HG02623 (cell line): ENCODE data around the gene TXN2.
A peak's percentile ranks its signal among the peaks of the same experiment; 100 is the strongest.
"Not testable (repeated sequence)": the region's sequence is repeated elsewhere in the genome, so short reads cannot be mapped to it uniquely, and the experiment has no call there.

Experiments used
- ATAC-seq: cut with Tn5 transposase; IDR thresholded peaks from one replicate; pipeline ENCODE4 v1.9.1; 2021; ENCODE audit warnings: moderate library complexity; ENCODE audit not compliant: unreplicated experiment

The TXN2 gene

DNA sequence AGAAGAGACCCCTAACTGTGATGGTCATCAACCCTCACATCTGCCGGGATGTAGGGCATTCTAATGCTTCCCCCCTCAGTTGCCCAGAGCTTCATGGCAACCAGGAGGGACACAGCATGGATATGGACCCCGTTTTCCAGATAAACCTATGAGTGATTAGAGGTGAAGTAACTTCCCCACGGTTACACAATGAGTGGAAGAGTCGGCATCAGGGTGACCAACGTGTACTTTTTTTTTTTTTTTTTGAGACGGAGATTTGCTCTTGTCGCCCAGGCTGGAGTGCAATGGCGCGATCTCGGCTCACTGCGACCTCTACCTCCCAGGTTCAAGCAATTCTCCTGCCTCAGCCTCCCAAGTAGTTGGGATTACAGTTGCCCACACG is 25.0 kb downstream of the TXN2 start:
- no peak for ATAC-seq

- no peak for ATAC-seq
Measured at GRCh38 chr22:36455571-36456463, 25.6 kb downstream of the TXN2 start.

GRCh38 chr22:36454916-36455570 is 26.4 kb downstream of the TXN2 start:
- ATAC-seq = peak; percentile 61

DNA sequence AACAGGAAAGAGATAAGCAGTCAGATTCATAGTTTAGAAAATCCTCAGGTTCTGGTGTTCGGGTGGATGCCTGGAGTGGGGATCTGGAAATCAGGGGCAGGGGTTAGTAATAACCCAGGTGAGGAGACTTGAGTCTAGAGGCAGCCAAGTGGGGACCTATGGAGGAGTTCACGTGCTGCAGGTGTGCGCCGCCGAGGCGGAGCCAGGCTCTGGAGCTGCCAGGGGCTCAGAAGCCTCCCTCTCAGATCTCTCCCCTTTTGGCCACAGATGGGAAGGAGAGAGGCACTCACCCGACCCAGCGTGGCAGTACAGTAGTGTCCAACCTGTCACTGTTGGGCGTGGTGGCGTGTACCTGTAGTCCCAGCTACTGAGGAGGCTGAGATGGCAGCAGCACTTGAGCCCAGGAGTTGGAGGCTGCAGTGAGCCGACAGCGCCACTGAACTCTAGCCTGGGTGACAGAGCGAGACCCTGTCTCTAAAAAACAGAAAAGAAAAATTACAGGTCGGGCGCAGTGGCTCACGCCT is 27.5 kb downstream of the TXN2 start:
- ATAC-seq = no peak

DNA sequence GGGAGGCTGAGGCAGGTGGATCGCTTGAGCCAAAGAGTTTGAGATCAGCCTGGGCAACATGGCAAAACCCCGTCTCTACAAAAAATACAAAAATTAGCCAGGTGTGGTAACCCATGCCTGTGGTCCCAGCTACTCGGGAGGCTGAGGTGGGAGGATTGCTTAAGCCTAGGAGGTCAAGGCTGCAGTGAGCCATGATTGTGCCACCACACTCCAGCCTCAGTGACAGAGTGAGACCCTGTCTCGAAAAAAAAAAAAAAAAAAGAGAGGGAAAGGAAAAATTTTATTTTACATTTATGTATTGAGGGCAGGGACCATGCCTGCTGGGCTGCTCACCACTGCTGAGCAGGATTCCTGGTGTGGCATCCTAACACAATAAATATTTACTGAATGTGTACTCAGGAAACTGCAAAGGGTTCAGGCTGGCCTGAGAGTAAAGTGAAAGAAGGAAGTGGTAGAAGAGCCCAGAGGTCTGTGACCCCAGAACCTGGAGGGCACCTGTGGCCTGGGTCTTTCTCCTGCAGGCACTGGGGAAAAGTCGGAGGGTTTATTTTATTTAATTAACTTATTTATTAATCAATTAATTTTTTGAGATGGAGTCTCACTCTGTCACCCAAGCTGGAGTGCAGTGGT is 28.3 kb downstream of the TXN2 start:
- not testable (repeated sequence) for ATAC-seq

DNA sequence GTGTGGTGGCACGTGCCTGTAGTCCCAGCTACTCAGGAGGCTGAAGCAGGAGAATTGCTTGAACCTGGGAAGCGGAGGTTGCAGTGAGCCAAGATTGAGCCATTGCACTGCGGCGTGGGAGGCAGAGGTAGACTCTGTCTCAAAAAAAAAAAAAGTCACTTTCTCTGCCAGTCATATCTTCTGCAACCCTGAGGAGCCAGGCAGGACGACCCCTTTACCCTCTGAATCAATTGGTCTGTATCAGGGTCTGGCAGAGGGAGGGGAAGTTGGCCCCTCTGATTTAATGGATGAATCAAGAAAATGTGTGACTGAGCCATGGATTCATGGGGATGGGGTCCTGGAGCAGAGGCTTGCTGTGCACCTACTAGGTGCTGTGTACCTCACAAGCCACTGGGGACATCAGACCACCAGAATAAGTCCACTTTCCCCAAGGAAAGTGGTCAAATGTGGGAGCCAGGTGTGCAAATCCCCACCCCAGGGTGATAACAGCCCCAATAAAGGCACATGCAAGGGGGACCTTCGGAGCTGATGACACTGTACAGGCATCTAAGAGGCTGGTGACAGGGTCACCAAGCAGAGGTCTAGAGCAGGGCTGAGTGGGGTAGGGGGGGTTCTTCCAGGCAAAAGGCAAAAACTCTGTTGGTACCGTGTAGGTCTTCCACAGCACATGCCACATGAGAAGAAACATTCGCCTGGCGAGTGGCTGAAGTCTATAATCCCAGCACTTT is 29.0 kb downstream of the TXN2 start:
- no peak for ATAC-seq

DNA sequence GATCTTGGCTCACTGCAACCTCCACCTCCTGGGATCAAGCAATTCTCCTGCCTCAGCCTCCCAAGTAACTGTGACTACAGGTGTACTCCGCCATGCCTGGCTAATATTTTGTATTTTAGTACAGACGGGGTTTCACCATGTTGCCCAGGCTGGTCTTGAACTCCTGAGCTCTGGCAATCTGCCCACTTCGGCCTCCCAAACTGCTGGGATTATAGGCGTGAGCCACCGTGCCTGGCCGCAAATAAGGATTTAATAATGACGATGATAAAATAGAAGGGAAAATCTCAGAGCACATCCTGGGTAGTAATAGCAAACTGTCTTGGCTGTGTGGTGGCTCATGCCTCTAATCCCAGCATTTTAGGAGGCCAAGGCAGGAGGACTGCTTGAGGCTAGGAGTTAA is 30.5 kb downstream of the TXN2 start:
- not testable (repeated sequence) for ATAC-seq

DNA sequence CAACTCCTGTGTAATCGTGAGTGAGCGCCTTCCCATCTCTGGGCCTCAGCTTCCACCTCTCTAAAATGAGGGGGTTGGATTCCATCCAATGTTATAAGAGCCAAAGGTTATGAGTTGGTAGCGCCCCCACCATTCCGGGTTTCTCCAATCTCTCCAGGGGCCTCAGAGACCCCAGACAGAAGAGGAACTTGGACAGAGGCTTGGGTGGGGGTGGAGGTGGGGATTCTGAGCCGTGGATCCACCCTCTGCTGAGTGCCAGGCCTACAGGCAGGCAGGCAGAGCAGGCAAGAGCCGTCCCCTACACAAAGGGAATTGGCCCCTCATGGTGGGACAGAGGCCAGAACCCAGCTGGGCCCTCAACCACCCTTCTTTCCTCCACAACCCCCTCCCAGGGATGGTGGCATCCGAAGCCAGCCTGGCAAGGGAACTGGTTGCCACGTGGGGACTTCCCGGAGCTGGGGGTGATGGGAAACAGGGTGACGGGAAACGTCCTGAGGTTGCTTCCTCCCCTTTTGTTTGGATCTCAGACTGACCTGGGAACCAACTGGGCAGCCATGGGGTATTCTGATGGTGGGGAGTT is 31.8 kb downstream of the TXN2 start:
- no peak for ATAC-seq

GRCh38 chr22:36447632-36448031 is 33.8 kb downstream of the TXN2 start:
- ATAC-seq = no peak

GRCh38 chr22:36445158-36445668 is 36.2 kb downstream of the TXN2 start:
- no peak for ATAC-seq

DNA sequence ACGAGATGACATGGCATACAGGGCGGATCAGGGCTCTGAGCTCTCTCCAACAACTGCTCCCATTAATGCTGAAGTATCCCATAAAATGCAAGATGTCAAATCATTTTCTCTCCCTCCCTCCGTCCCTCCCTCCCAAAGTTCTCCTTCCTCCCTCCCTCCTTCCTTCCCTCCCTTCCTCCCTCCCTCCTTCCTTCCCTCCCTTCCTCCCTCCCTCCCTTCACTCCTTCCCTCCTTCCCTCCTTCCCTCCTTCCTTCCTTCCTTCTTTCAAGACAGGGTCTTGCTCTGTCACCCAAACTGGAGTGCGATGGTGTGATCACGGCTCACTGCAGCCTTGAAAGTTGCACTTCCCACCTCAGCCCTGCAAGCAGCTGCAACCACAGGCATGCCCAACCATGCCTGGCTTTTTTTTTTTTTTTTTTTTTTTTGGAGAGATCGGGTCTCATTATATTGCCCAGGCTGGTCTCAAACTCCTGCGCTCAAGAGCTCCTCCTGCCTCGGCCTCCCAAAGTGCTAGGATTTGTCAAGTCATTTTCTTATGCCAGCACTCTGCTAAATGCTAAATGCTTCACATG is 38.2 kb downstream of the TXN2 start:
- no peak for ATAC-seq

GRCh38 chr22:36442506-36443197 is 38.8 kb downstream of the TXN2 start:
- no peak for ATAC-seq

GRCh38 chr22:36440429-36441002 is 40.9 kb downstream of the TXN2 start:
- ATAC-seq = no peak

GRCh38 chr22:36439481-36440271 is 41.8 kb downstream of the TXN2 start:
- no peak for ATAC-seq

DNA sequence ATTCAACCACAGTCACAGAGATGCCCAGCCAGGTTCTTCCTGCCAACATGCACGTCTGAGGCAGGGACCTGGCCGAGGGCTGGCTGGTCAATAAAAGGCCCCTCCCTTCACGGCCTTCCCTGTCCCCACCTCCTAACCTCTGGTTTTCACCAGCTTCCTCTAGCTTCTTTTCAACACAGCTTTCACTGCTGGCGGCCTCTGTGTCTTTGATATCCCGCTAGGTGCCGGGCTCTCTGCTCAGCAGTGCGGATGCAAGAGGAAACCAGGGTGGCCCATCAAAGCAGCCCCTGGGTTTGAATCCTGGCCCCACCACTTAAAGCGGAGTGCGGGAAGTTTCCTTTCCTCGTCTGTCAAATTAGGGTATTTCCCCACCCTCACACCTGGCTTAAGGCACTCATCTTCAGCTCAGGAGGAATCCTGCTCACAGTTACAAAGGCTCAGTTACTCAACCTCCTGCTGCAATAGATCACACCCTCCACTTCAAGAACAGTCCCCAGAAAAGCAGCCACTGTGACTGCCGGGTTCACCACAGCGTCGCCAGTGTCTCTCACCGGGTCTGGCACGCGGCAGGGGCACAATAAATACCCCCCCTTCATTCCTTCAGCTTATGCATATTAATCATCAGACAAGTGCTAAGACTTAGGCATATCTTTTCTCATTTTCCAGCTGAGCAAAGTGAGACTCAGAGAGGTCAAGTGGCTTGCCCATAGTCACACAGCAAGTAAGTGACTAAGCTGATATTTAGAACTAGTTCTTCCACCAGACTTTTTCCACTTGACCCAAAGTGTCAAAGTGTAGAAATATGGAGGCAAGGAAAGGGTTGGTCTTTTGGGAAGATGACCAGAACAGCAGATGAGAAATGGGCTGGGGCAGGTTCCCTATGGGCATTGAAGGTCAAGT is 45.7 kb downstream of the TXN2 start:
- no peak for ATAC-seq

DNA sequence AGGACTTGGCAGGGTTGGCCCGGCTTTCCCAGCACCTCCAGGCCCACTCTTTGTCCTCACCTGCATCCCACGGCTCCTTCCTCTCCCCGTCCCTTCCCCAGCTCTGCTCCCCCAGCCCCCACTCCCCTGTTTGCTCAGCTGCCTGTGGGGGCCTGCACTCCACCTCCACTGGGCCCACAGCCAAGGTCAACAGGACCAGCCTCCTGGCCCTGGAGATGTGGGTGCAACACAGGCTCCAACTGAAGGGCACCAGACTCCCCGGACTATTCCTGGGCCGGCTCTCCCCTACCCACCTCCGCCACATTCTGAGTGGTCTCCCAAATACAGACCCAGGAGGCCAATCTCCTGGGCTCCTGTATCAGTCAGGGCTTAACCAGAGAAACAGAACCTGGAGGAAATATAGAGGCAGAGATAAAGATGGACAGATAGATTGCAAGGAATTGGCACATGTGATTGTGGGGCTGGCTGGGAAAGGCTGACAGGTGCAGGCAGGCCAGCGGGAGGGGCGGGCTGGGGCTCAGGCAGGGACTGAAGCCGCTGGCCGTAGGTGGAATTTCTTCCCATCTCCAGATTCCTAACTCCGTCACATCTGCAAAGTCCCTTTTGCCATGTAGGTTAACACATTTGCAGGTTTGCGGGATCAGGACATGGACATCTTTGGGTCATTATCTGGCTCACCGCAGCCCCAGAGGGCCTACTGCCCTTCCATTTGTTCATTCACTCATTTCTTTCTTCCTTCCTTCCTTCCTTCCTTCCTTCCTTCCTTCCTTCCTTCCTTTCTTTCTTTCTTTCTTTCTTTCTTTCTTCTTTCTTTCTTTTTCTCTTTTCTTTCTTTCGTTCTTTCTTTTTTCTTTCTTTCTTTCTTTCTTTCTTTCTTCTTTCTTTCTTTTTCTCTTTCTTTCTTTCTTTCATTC is 47.9 kb downstream of the TXN2 start:
- ATAC-seq = no peak
